Epithelial cell of proximal tubule (primary cell): ENCODE data around the gene AFF1. TPM values are rescaled to one million over a fixed set of nuclear protein-coding genes. Genes with fewer than 3 reads are reported as not detected.

Experiments used
- DNase-seq: peaks from one replicate; pipeline ENCODE4 v3.0.0-alpha.2; 2011; ENCODE audit warnings: low read depth
- H3K4me3 ChIP-seq: 2 replicates; pipeline ENCODE4 v1.5.1; 2011; ENCODE audit warnings: low read depth, mild to moderate bottlenecking, low read length
- total RNA-seq: library from RNA; depleted of rRNA; stranded (reverse); fragments of >200 nt; gene quantifications from 2 replicates; pipeline ENCODE4 v1.2.3, GENCODE V29; 2015
- TF ChIP-seq, protein P1 (sequence below): conservative IDR thresholded peaks from 2 replicates; pipeline ENCODE4 v1.5.1; 2012; ENCODE audit warnings: low read depth, mild to moderate bottlenecking, low read length

The AFF1 gene
- total RNA-seq = 12.5 and 13.2 TPM in 2 replicates

DNA sequence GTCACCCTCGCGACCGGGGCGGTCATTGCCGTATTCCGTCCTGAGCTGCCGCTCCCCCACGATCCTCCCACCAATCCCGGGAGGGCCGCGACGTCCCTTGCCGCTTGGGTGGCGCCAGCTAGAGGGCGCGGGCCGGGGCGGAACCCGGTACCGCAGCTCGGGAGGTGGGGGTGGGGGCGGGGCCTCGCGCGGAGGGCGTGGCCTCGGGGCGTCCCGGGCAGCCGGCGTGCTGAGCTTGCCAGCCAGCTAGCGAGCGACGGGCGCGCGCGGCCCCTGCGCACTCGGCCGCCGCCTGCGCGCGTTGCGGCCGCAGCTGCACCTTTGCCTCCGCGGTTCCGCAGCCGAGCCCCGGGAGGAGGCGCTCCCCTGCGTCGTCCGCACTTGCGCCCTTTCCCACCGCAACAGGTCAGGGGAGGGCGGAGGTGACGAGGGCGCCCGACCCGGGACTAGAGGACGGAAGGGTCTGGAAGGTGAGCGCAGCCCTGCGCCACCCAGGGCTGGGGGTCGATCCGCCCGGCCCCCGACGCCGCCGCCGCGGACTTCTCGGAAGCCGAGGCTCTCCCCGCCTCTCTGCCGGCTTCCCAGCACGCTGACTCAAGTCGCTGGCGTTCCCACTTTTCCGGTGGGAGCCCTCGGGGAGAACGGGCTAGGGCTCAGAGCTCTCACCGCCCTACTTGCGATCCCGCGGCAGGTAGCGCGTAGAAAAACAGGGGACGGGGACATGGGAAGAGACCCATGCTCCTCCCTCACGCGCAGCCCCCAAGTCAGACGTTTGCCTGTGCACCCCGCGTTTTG lies at the start of gene AFF1:
Gene AFF1, plus strand, starts transcription at position 241 of the 795 bp plus-strand sequence. CDS start 13,523 bp downstream, outside the sequence.
- TF ChIP-seq, protein P1, sequence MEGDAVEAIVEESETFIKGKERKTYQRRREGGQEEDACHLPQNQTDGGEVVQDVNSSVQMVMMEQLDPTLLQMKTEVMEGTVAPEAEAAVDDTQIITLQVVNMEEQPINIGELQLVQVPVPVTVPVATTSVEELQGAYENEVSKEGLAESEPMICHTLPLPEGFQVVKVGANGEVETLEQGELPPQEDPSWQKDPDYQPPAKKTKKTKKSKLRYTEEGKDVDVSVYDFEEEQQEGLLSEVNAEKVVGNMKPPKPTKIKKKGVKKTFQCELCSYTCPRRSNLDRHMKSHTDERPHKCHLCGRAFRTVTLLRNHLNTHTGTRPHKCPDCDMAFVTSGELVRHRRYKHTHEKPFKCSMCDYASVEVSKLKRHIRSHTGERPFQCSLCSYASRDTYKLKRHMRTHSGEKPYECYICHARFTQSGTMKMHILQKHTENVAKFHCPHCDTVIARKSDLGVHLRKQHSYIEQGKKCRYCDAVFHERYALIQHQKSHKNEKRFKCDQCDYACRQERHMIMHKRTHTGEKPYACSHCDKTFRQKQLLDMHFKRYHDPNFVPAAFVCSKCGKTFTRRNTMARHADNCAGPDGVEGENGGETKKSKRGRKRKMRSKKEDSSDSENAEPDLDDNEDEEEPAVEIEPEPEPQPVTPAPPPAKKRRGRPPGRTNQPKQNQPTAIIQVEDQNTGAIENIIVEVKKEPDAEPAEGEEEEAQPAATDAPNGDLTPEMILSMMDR = peak; percentile 27
- peak within 1 kb of the TSS; percentile 94 for H3K4me3 ChIP-seq
- no peak for DNase-seq

GRCh38 chr4:86890790-86891189 lies 44.0 kb upstream of the AFF1 start:
- H3K4me3 ChIP-seq = no peak overlapping the region
- DNase-seq = no peak
- TF ChIP-seq, protein P1 = no peak

DNA sequence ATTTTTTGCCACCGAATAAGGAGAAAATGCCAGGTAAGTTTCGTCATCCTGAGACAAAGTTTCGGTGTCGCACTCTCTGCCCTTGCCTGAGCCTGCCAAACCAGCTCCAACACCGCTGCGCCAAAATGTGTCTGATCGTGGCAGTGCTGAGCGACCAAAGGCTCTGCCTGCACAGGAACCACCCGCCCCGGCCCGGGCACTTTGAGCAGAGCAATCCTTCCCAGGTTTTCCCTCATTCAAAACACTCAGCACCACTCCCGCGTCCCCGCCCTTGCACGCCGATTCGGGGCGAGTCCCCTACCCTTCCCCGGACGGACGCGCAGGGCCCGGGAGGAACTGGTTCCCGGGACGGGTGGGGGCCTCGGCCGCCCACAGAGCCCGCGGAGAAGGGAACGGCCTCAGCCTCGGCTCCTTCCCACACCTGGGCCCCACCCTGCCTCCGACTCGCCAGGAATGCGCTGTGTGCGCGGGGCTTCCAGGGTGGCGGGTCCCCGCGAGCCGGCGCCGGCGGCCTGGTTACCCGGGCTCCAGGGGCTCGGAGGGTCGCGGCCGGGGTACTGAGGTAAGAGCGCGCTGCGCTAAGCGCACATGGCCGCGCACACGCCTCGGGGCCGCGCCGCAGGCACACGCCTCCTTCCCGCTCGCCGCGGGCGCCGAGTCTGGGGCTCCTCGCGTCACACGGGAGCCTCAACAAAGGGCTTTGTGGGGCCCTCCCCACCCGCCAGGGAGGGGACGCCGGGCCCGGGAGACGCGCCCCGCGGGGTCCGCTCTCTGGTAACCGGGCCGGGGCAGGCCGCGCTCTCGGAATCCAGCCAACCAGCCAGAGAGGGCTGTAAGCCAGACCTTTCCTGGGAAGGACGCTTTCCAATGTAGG lies 42.8 kb upstream of the AFF1 start, which contains the start of gene C4orf36:
Gene C4orf36, minus strand, starts transcription at position 661 of the 874 bp plus-strand sequence. CDS start 902 bp downstream, outside the sequence.
- DNase-seq = no peak
- TF ChIP-seq, protein P1 = no peak
- H3K4me3 ChIP-seq = peak within 1 kb of the TSS; percentile 86

DNA sequence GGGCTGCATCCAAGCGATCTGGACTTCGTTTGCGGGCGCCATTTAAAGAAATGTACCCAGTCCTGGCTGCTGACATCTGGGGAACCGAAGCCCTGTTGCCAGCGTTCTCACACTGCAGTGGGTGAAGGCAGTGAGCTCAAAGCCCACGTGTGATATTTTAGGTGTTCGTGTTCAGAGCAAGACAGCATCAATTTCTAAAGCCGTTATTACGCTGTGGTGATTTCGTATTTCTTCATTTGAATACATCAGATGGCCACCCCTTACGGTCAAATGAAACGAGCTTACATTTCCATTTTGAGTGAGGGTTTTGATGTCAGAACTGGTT lies 42.2 kb upstream of the AFF1 start:
- peak overlapping the region; percentile 86 for H3K4me3 ChIP-seq
- TF ChIP-seq, protein P1 = no peak
- DNase-seq = no peak

DNA sequence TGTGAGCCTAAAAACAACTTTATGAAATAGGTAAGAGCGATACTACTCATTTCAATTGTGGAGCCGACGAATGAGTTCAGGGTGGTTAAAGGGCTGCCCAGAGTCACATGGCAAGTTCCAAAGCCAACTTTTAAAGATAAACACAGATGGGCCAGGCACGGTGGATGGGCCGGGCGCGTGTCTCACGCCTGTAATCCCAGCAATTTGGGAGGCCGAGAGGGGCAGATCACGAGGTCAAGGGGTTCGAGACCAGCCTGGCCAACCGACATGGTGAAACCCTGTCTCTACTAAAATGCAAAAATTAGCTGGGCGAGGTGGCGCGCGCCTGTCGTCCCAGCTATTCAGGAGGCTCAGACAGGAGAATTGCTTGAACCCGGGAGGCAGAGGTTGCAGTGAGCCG lies 41.7 kb upstream of the AFF1 start:
- TF ChIP-seq, protein P1 = no peak
- no peak for DNase-seq
- H3K4me3 ChIP-seq = peak overlapping the region; percentile 86

DNA sequence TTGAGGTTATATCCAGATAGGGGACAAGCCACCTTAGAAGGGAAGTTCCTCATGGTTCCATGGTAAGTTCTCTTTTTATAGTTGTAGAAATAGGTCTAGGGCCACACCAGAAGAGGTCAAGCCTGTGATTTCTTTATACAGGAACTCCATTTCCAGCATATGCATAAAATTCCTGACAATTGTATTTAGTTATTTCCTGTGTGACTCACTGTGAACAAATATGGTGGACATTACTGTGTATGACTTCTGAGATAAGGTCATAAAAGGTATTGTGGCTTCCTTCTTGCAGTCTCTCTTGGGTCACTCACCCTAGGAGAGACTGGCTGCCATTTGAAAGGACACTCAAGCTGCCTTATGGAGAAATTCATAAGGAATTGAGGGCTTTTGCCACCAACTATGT lies 40.4 kb upstream of the AFF1 start:
- DNase-seq = no peak
- no peak overlapping the region for H3K4me3 ChIP-seq
- TF ChIP-seq, protein P1 = no peak
